Measurements from ENCODE around the gene ZNF613.

The ZNF613 gene

GRCh38 chr19:51993422-51993821, 66.2 kb downstream of the ZNF613 start:
- DNase-seq, result no peak
- intact Hi-C loops (cut with DNase I), result no loop called here

DNA sequence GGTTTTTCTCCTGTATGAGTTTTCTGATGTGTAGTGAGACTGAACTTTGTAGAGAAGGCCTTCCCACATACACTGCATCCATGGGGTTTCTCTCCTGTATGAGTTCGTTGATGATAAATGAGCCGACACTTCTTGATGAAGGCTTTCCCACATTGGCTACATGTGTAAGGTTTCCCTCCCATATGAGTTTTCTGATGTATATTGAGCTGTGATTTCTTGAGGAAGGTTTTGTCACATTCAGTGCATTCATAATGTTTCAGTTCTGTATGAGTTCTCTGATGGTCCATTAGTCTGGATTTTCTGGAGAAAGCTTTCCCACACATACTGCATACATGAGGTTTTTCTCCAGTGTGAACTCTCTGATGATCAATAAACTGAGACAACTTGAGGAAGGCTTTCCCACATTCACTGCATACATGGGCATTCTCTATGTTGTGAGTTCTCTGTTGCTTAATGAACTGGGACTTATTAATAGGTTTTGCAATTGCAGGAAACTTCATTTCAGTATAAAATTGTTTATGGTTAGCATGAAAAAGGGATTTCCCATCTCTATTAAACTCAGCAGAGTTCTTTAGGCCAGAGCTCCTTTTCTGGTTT, 66.9 kb downstream of the ZNF613 start:
- no peak for DNase-seq
- intact Hi-C loops (cut with DNase I), result no loop called here

All from posterior cingulate gyrus (tissue), 11 donors.